HCT116 (cell line): ENCODE data around the gene ZNHIT6. TPM values are rescaled to one million over a fixed set of nuclear protein-coding genes. Genes with fewer than 3 reads are reported as not detected.

Source experiments
- ATAC-seq: fragments of 200-7000 bp; cut with Tn5 transposase; 2 replicates; pipeline ENCODE4 v1.9.1; 2020; ENCODE audit warnings: mild to moderate bottlenecking, moderate library complexity
- BruUV-seq: library from RNA; stranded (reverse); fragments of 400-500 nt; replicated peaks from 2 replicates; lab custom pipeline; 2021; lab: Mats Ljungman, UMichigan
- CTCF ChIA-PET: fragments of 300-600 bp; sonication (Branson Sonifier 250); formaldehyde crosslinking; loops from one replicate; lab custom pipeline; 2021; ENCODE audit warnings: antibody characterized with exemption; lab: Charles Lee
- POLR2A ChIA-PET: fragments of 300-600, 350-600 bp; sonication (Branson Sonifier 250); formaldehyde crosslinking; loops from one replicate; lab custom pipeline; 2021; ENCODE audit warnings: antibody characterized with exemption; lab: Charles Lee
- RAD21 ChIA-PET, 2 experiments: fragments of 300-600 bp; sonication (Branson Sonifier 250); formaldehyde crosslinking; loops; one replicate each; lab custom pipeline; 2023; ENCODE audit warnings: low total read pairs in 2 of 2; ENCODE audit not compliant: uncharacterized antibody in 2 of 2, unreplicated experiment in 2 of 2, low non-redundant PET in 1 of 2; lab: Charles Lee
- DNase-seq: peaks from one replicate; pipeline ENCODE4 v3.0.0-alpha.2; 2010; ENCODE audit warnings: low read depth, low spot score
- H2AFZ ChIP-seq: fragments of 200-600 bp; shearing (Covaris generic), sonication (generic); 2 replicates; pipeline ENCODE4 v1.6.1; 2017; ENCODE audit warnings: low read depth, mixed run types, mixed read lengths, antibody characterized with exemption, low read length; ENCODE audit not compliant: poor library complexity, severe bottlenecking
- H3K27ac ChIP-seq: 2 replicates; pipeline ENCODE4 v1.5.1; 2012; ENCODE audit warnings: low read depth, low read length
- H3K27me3 ChIP-seq: fragments of 200-600 bp; sonication (generic); 2 replicates; pipeline ENCODE4 v1.6.1; 2016; ENCODE audit warnings: mixed run types, low read length, mixed read lengths; ENCODE audit not compliant: insufficient read depth
- H3K36me3 ChIP-seq, 2 experiments: fragments of 200-500 bp in 1 of 2; fragments of 200-600 bp in 1 of 2; sonication (Bioruptor generic) in 1 of 2; sonication (generic) in 1 of 2; 2 replicates each; pipeline versions ENCODE4 v1.5.1 to v1.6.1; 2014 to 2016; ENCODE audit warnings: low read length in 2 of 2, inconsistent platforms in 1 of 2, mixed read lengths in 1 of 2, mixed run types in 1 of 2; ENCODE audit not compliant: insufficient read depth in 2 of 2, control insufficient read depth in 1 of 2
- H3K4me1 ChIP-seq, 2 experiments: fragments of 200-600 bp in 1 of 2; sonication (generic) in 1 of 2; 2 replicates each; pipeline versions ENCODE4 v1.5.1 to v1.6.1; 2012 to 2017; ENCODE audit warnings: low read length in 2 of 2, inconsistent platforms in 1 of 2, mild to moderate bottlenecking in 1 of 2, mixed read lengths in 1 of 2, mixed run types in 1 of 2, moderate library complexity in 1 of 2; ENCODE audit not compliant: insufficient read depth in 2 of 2, control insufficient read depth in 1 of 2
- H3K4me2 ChIP-seq: fragments of 200-600 bp; sonication (generic); 2 replicates; pipeline ENCODE4 v1.6.1; 2017; ENCODE audit warnings: mixed run types, low read length, mixed read lengths
- H3K4me3 ChIP-seq, 2 experiments: fragments of 200-600 bp in 1 of 2; sonication (generic) in 1 of 2; replicated peaks in 1 of 2; 2 replicates each; pipeline ENCODE4 v1.5.1; 2011 to 2016; ENCODE audit warnings: low read length in 2 of 2, control low read depth in 1 of 2, low read depth in 1 of 2, mild to moderate bottlenecking in 1 of 2, mixed read lengths in 1 of 2, mixed run types in 1 of 2
- H3K79me2 ChIP-seq: fragments of 200-600 bp; sonication (generic); 2 replicates; pipeline ENCODE4 v1.6.1; 2017; ENCODE audit warnings: mild to moderate bottlenecking, mixed run types, low read length, moderate library complexity, mixed read lengths; ENCODE audit not compliant: insufficient read depth
- H3K9ac ChIP-seq: fragments of 200-600 bp; sonication (generic); 2 replicates; pipeline ENCODE4 v1.6.1; 2016; ENCODE audit warnings: low read length, mixed read lengths
- H3K9me2 ChIP-seq: fragments of 200-600 bp; sonication (generic), shearing (Covaris generic); 2 replicates; pipeline ENCODE4 v1.6.1; 2017; ENCODE audit warnings: mixed run types, mild to moderate bottlenecking, moderate library complexity; ENCODE audit not compliant: insufficient read depth
- H3K9me3 ChIP-seq, 2 experiments: fragments of 200-500 bp in 1 of 2; fragments of 200-600 bp in 1 of 2; sonication (Bioruptor generic) in 1 of 2; sonication (generic) in 1 of 2; 2 replicates each; pipeline ENCODE4 v1.6.1; 2014 to 2017; ENCODE audit warnings: low read length in 2 of 2, mixed read lengths in 2 of 2, inconsistent platforms in 1 of 2, low read depth in 1 of 2, mild to moderate bottlenecking in 1 of 2, mixed run types in 1 of 2, moderate library complexity in 1 of 2; ENCODE audit not compliant: control insufficient read depth in 1 of 2, insufficient read depth in 1 of 2
- H4K20me1 ChIP-seq: fragments of 200-600 bp; sonication (generic), shearing (Covaris generic); 2 replicates; pipeline ENCODE4 v1.6.1; 2017; ENCODE audit warnings: mixed run types, mild to moderate bottlenecking, moderate library complexity; ENCODE audit not compliant: insufficient read depth
- CEBPB ChIP-seq: IDR thresholded peaks from 2 replicates; pipeline ENCODE4 v1.6.1; 2012; ENCODE audit warnings: low read depth
- EZH2 ChIP-seq: fragments of 200-600 bp; sonication (generic); IDR thresholded peaks from 2 replicates; pipeline ENCODE4 v1.6.1; 2017; ENCODE audit warnings: antibody characterized with exemption, mixed run types
- EZH2phosphoT487 ChIP-seq: fragments of 200-600 bp; IDR thresholded peaks from 2 replicates; pipeline ENCODE4 v1.6.1; 2018; ENCODE audit warnings: antibody characterized with exemption, borderline replicate concordance
- YY1 ChIP-seq: IDR thresholded peaks from 2 replicates; pipeline ENCODE4 v1.6.1; 2011; ENCODE audit warnings: low read length, low read depth, moderate library complexity, mild to moderate bottlenecking; ENCODE audit not compliant: insufficient replicate concordance; ENCODE audit errors: extremely low read depth
- ZBTB33 ChIP-seq: IDR thresholded peaks from 2 replicates; pipeline ENCODE4 v1.6.1; 2011; ENCODE audit warnings: mild to moderate bottlenecking, low read length, moderate library complexity; ENCODE audit not compliant: insufficient replicate concordance; ENCODE audit errors: extremely low read depth
- ZFX ChIP-seq: fragments of 450-650 bp; IDR thresholded peaks from 2 replicates; pipeline ENCODE4 v1.6.1; 2017
- intact Hi-C: fragments of 100-400 bp; cut with micrococcal nuclease; formaldehyde crosslinking; loops from 2 replicates; pipeline ENCODE4 v1.10.0; 2022
- total RNA-seq: library from RNA; stranded (reverse); gene quantifications from one replicate; pipeline ENCODE4 v1.2.1, GENCODE V29; 2021; ENCODE audit not compliant: unreplicated experiment

Gene ZNHIT6
- total RNA-seq, 1 experiment from 2014 or later, result 18.4 TPM

DNA sequence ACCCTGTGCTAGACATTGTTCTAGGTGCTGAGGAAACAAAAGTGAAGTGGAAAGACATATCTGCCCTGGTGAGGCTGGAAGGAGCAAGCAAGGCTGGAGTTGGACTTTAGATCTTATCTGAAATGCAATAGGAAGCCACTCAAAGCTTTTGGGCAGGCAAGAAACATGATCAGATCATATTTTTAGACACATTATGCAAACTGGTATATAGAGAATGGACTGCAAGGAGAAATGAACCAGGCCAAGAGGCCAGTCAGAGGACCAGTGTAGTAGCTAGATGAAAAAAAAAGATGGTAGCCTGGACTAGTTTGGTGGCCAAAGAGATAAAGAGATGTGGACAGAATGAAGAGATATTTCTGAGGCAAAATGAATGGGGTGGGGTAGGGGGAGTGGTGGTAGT, 81.4 kb downstream of the ZNHIT6 start:
- ChIA-PET RAD21 (no interaction called here), CTCF (no interaction called here), POLR2A (no interaction called here)
- Histone ChIP-seq H3K27ac (no peak overlapping the region), H4K20me1 (no peaks in the 10 kb centered on the region), H3K9me3 (peaks cover 2 to 3% of the 10 kb centered on the region in 2 experiments; a peak in 2 of 4 replicates), H3K36me3 (no peaks in the 10 kb centered on the region), H3K4me3 (no peak overlapping the region), H3K27me3 (no peaks in the 10 kb centered on the region), H3K4me2 (no peak overlapping the region), H3K4me1 (peaks cover 19 to 40% of the 10 kb centered on the region in 2 experiments; a peak in 3 of 4 replicates), H3K9ac (no peak overlapping the region), H2AFZ (no peak overlapping the region), H3K79me2 (no peaks in the 10 kb centered on the region), H3K9me2 (no peaks in the 10 kb centered on the region)
- no peak for DNase-seq
- no TSS peak for BruUV-seq
- intact Hi-C loops, result no loop called here
- TF ChIP-seq ZBTB33 (no peak), CEBPB (no peak), ZFX (no peak), YY1 (no peak), EZH2 (no peak)
- ATAC-seq, result no peak

GRCh38 chr1:85624361-85624760, 83.9 kb downstream of the ZNHIT6 start:
- Histone ChIP-seq H3K36me3 (no peaks in the 10 kb centered on the region), H3K27me3 (no peaks in the 10 kb centered on the region), H3K27ac (no peak overlapping the region), H3K9me3 (peaks cover 3% of the 10 kb centered on the region in 2 experiments; a peak in 3 of 4 replicates), H3K4me3 (no peak overlapping the region), H2AFZ (no peak overlapping the region), H3K9ac (no peak overlapping the region), H4K20me1 (no peaks in the 10 kb centered on the region), H3K4me2 (no peak overlapping the region), H3K4me1 (peaks cover 11 to 29% of the 10 kb centered on the region in 2 experiments; a peak in 3 of 4 replicates), H3K79me2 (no peaks in the 10 kb centered on the region), H3K9me2 (no peaks in the 10 kb centered on the region)
- intact Hi-C loops, result no loop called here
- ChIA-PET POLR2A (no interaction called here), CTCF (no interaction called here), RAD21 (no interaction called here)
- BruUV-seq, result no TSS peak
- no peak for DNase-seq
- TF ChIP-seq EZH2phosphoT487, result no peak
- no peak for ATAC-seq
